Inferior parietal cortex (tissue), 1 donor: ENCODE results near the gene SLC13A3.

Experiments
- DNase-seq: peaks from one replicate; pipeline ENCODE4 v3.0.0-alpha.2; 2016; ENCODE audit errors: extremely low spot score

Gene SLC13A3

DNA sequence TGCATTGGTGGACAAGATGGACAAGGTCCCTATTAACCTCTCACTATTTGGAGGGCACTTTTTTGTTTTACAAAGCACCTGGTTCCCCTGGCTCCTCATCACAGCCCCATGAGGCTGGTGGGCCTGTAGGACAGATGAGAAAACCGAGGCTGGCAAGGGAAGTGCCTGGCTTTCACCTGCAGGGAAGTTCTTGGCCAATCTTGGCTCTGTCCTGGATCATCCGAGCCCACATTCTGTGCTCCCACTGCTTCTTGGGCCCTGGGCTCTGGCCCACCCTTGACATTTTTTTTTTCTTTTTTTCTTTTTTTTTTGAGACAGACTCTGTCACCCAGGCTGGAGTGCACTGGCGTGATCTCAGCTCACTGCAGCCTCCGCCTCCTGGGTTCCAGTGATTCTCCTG is 14.7 kb downstream of the SLC13A3 start:
- no peak for DNase-seq

GRCh38 chr20:46635514-46636136 is 15.6 kb downstream of the SLC13A3 start:
- DNase-seq = no peak

DNA sequence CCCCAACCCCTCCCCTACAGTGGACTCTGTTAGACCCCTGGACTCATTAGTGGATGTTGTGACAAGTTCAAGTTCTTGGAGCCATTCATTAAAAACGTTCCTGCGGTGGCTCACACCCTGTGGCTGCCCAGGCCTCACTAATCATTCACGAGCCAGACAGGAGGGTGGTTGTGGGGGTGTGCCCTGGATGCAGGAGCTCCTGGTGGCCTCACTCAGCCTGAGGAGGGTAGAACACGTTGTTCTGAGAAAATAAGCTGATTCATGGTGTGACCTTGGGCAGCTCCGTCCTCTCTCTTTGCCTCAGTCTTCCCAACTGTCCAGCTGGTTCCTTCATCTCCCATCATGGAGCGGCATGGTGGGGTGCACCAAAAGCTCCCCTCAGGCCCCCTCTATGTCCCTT is 16.7 kb downstream of the SLC13A3 start:
- DNase-seq = no peak

GRCh38 chr20:46631874-46632446 is 19.3 kb downstream of the SLC13A3 start:
- DNase-seq = no peak

DNA sequence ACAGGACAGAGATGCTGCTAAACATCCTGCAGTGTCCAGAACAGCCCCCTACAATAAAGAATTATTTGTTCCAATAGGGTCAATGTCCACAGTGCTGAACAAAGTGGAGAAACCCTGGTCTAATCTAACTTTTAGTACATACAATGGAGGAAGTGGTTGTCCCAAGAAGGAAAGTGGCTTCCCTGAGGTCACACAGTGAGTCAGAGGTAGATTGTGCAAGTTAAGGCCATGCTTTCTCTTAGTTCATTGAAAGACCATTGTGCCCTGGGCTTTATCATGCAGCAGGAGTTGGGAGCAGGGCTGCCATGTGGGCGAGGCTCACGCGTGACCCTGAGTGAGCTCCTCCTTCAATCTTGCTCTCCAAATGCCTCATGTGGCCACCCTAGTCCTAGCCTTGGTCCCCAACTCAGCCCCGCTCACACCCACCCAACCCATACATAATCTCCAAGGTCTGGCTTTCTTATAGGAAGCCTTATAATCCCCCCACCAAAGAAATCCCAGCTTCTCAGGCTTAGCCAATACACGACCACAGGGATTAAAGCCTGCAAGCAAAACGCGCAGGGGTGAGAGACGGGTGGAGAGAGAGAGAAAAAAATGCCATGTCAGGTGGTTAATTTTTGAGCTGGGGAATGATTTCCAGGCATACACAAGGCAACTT is 19.9 kb downstream of the SLC13A3 start:
- DNase-seq = no peak

DNA sequence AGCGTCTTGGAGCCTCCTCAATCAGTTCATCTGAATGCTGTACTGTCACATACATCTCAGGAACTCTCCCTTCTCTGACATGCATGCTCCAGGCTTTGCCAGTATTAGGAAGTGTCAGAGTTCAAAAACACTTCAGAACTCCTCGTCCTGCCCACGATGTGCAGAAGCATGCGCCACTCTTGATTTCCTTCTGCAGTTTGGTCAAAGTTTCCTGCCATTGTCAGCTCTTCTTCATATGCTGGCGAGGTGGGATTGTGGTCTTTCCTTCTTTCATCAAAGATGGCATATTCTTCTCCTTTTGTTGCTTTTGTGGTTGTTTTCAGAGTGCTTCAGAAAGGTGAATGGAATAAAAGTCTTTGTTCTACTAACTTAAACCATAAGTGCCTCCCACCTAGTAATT is 21.0 kb downstream of the SLC13A3 start:
- DNase-seq = no peak

DNA sequence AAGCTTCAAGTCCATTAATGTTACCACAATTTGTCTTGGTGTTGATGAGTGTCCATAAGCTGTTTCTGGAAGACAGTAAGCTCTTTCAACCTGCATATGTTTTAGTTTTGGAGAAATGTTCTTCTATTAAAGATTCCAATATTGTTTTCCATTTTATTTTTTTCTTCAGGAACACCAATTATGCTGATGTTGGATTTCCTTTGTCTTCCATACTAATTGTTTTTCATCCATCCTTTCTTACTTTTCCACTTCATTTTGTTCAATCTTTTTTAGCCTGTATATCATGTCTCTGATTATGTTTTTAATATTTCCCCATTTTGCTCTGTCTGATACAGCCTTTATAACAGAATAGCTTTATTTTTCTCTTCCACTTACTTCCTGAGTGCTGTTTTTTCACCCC is 21.9 kb downstream of the SLC13A3 start:
- no peak for DNase-seq

DNA sequence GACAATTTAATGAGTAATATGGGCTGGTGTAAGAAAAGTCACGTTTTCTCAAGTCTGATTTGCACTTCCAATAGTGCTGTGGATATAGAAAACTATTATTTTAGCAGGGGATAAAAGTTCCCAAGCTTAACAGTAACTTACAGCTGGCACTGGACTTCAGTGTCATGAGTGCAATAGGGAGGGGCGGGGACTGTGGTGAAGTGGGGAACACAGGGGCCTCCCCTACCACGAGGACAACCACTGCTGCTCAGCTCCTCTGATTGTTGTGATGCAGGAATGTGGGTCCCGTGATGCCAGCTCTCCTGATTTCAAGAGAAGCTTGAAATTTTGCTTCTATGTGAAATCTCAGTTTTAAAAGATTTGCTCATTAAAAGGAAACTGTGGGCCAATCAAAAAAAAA is 24.0 kb downstream of the SLC13A3 start:
- no peak for DNase-seq

GRCh38 chr20:46626758-46627157 is 24.5 kb downstream of the SLC13A3 start:
- DNase-seq = no peak

GRCh38 chr20:46625875-46626373 is 25.3 kb downstream of the SLC13A3 start:
- no peak for DNase-seq

- no peak for DNase-seq
Observed at GRCh38 chr20:46624946-46625345, 26.3 kb downstream of the SLC13A3 start.

DNA sequence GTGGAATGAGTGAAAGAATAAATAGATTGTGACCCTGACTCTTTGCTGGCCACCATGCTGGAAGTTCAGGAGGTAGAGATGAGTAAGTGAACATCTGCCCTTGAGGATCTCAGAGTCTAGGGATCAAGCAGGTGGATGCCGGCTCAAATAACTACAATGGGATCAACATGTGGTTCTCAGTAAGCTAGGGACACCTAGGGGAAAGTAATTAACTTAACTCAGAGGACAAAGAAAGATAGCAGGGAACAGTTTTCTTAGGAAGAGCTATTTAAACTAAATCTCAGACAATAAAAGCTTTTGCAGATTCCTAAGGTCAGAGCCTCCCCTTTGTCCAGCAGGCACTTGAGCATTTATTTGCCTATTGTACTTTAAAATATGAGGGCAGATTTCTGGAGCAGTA is 29.1 kb downstream of the SLC13A3 start:
- no peak for DNase-seq

- no peak for DNase-seq
Observed at GRCh38 chr20:46621492-46621891, 29.8 kb downstream of the SLC13A3 start.

GRCh38 chr20:46619445-46619844 is 31.8 kb downstream of the SLC13A3 start:
- no peak for DNase-seq

- no peak for DNase-seq
Observed at GRCh38 chr20:46618316-46619100, 32.8 kb downstream of the SLC13A3 start.

DNA sequence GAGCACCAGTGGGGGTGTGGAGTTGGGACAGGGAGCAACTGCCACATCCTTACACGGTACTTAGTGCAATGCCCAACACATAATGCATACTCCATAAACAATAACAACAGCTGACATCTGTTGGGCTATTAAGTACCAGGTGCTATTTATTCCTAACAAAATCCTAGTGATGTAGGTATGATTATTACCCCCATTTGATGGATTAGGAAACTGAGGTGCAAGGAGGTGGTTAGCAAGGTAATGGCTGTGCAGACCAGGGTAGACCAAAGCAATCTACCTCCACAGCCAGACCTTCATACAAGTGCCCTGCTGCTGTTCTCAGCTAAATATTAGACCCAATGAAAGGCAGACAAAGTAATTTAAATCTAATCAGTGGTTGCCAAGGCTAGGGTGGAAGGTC is 36.8 kb downstream of the SLC13A3 start:
- DNase-seq = no peak

DNA sequence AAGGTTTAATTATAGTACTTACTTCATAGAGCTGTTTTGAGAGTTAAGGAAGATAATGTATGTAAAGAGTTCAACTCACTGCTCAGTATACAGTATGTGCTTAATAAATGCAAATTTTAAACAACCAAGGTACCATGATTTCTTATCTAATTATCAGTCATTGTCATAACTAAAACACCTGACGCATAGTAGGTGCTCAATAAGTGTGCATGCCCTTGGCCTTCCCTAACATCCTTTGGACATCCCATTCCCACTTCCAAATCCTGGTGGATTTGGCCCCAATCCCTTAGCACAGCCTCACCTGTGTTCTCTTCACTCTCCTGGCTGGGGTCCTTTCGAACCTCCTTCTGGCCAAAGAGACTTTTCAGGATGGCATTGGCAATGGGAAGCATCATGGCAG is 41.1 kb downstream of the SLC13A3 start:
- no peak for DNase-seq

GRCh38 chr20:46609043-46609442 is 42.2 kb downstream of the SLC13A3 start:
- no peak for DNase-seq

- no peak for DNase-seq
Observed at GRCh38 chr20:46607849-46608497, 43.3 kb downstream of the SLC13A3 start.

- no peak for DNase-seq
Observed at GRCh38 chr20:46607191-46607848, 43.9 kb downstream of the SLC13A3 start.

DNA sequence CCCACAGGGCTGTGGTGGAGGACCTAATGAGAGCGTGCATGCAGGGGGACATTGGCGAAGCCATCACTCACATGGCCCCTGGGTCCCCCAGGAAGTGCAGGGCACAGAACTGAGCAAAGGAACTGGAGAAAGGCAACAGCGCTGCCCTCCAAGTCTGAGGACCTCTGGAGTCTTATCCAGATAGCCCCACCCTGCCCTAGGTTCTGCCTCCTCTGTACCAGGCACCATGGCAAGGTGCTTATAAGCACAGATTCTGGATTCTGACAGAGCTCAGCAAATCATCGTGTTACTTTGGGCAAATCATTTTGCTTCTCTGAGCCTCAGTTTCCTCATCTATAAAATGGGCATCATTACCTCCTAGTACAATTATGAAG is 44.5 kb downstream of the SLC13A3 start:
- no peak for DNase-seq
